Stimulated activated CD4-positive, alpha-beta T cell treated with anti-CD3 and anti-CD28 coated beads, Interleukin-1b, Interleukin-23, amount 100 ng/mL, for 24 hours (primary cell): ENCODE results near the gene MEX3B.
"Not testable (repeated sequence)": the region's sequence is repeated elsewhere in the genome, so short reads cannot be mapped to it uniquely, and the experiment has no call there.

Source experiments
- DNase-seq, 4 experiments: peaks; one replicate each; pipeline ENCODE4 v3.0.0-alpha.2; 2020; ENCODE audit warnings: low read depth in 4 of 4, low spot score in 1 of 4

The MEX3B gene

DNA sequence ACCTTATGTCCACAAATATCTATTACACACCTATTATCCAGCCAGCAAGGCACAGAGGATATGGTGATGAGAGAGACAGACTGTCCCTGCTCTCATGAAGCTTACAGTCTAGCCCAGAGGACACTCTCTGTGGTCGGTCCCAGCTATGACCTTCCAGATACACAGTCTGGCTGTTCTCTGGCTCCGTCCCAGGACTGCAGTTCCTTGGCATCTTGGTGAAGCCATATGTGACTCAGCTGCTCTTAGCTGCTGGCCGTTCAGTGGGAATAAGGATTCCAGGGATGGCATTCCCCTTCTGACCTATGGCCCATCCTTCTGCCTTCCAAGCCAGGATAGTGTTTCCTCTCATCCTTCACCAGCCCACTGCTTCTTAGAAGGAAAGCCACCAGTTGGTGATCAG is 30.8 kb downstream of the MEX3B start:
- DNase-seq, result no peak

DNA sequence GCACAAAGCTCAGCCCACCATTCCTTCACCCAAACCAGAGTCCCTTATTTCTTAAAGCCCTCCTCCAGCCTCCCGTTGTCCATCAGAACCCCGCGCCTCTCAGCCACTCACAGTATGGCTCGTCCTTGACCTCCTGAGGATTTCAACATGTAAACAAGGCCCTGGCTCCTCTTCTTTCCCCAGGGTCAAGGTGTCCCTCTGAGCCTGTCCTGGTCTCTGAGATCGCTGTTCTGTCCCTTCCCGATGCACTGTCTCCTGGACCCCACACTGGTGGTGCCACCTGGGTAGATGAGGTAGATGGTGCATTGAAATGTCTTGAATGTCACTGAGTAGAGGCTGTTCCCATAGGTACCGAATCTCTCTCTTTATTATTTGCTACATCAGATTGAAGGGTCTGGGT is 32.9 kb downstream of the MEX3B start:
- no peak for DNase-seq

DNA sequence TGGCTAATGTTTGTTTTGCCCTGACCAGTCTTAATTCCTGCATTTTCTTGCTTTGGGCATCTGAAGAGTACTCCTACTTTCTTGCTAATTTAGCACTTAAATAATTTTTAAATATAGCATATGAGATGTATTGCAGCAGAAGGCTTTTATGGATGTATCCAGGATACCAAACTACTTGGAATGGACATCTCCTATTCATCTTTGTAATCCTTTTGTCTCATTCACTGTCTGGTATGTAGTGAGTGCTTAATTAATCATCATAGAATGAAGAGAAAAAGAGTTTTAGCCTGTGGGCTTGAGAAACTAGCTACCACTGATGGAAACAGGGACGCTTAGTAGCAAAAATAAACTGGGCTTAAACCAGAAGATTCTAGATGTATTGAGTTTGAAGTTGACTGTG is 40.6 kb downstream of the MEX3B start:
- no peak for DNase-seq

DNA sequence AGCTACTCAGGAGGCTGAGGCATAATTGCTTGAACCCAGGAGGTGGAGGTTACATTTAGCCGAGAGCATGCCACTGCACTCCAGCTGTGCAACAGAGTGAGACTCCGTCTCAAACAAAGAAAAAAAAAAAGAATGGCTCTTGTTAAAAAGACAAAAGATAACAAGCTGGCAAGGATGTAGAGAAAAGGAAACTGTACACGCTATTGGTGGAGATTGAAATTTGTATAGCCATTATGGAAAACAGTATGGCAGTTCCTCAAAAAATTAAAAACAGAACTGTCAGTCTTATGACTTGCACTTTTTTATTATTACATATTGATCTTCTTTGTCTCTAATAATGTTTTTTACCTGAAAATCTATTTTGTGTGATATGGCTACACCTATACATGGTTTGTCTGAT is 41.9 kb downstream of the MEX3B start:
- no peak for DNase-seq

DNA sequence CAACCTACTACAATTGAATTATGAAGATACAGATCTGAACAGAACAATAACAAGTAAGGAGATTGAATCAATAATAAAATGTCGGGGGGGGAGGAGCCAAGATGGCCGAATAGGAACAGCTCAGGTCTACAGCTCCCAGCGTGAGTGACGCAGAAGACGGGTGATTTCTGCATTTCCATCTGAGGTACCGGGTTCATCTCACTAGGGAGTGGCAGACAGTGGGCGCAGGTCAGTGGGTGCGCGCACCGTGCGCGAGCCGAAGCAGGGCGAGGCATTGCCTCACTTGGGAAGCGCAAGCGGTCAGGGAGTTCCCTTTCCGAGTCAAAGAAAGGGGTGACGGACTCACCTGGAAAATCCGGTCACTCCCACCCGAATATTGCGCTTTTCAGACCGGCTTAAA is 50.7 kb downstream of the MEX3B start:
- not testable (repeated sequence) for DNase-seq

DNA sequence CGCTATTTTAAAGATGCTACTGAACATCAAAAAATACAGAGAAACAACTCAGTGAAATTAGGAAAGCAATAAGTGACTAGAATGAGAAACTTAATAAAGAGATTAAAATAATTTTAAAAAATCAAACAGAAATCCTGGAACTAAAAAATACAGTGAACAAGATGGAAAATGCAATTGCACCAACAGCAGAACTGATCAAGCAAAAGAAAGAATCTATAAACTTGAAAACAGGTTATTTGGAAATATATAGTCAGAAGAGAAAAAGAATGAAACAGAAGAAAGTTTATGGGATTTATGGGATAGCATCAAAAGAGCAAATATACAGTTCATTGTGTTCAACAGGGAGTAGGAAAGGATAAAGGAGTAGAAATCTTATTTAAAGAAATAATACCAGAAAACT is 53.3 kb downstream of the MEX3B start:
- DNase-seq, result no peak
